OCI-LY1 (cell line): Measurements from ENCODE around the gene RANBP17.

Source experiments
- H2AFZ ChIP-seq: fragments of 200-600 bp; sonication (generic), shearing (Covaris generic); 2 replicates; pipeline ENCODE4 v1.6.0; 2014; ENCODE audit warnings: antibody characterized with exemption, mild to moderate bottlenecking, low read length
- H3F3A ChIP-seq: fragments of 200-600 bp; sonication (generic), shearing (Covaris generic); 2 replicates; pipeline ENCODE4 v1.6.0; 2014; ENCODE audit warnings: mild to moderate bottlenecking, antibody characterized with exemption, low read length, moderate library complexity; ENCODE audit not compliant: insufficient read depth
- H3K27ac ChIP-seq: fragments of 200-600 bp; sonication (generic); 2 replicates; pipeline ENCODE4 v1.5.1; 2014; ENCODE audit warnings: low read length, mixed run types, mild to moderate bottlenecking, low read depth; ENCODE audit not compliant: poor library complexity, severe bottlenecking
- H3K27me3 ChIP-seq: fragments of 200-600 bp; sonication (generic); 2 replicates; pipeline ENCODE4 v1.6.0; 2014; ENCODE audit warnings: antibody characterized with exemption, mild to moderate bottlenecking, low read length, moderate library complexity; ENCODE audit not compliant: insufficient read depth
- H3K36me3 ChIP-seq: fragments of 200-600 bp; sonication (generic); 2 replicates; pipeline ENCODE4 v1.6.1; 2014; ENCODE audit warnings: mild to moderate bottlenecking, antibody characterized with exemption, low read length, moderate library complexity, mixed read lengths; ENCODE audit not compliant: insufficient read depth
- H3K4me1 ChIP-seq: fragments of 200-600 bp; sonication (generic); 2 replicates; pipeline ENCODE4 v1.5.1; 2014; ENCODE audit warnings: mild to moderate bottlenecking, low read length, moderate library complexity; ENCODE audit not compliant: insufficient read depth, severe bottlenecking
- H3K4me2 ChIP-seq: fragments of 200-600 bp; sonication (generic), shearing (Covaris generic); 2 replicates; pipeline ENCODE4 v1.6.1; 2014; ENCODE audit warnings: low read length
- H3K4me3 ChIP-seq: fragments of 200-600 bp; sonication (generic); 2 replicates; pipeline ENCODE4 v1.5.1; 2014; ENCODE audit warnings: low read length, low read depth, mild to moderate bottlenecking, mixed read lengths; ENCODE audit not compliant: poor library complexity, severe bottlenecking
- H3K79me2 ChIP-seq: fragments of 200-600 bp; shearing (Covaris generic); 2 replicates; pipeline ENCODE4 v1.6.1; 2016; ENCODE audit warnings: mixed run types, low read length, mixed read lengths; ENCODE audit not compliant: insufficient read depth
- H3K9ac ChIP-seq: fragments of 200-600 bp; sonication (generic), shearing (Covaris generic); 2 replicates; pipeline ENCODE4 v1.6.1; 2014; ENCODE audit warnings: mild to moderate bottlenecking, low read length, mixed read lengths
- H3K9me2 ChIP-seq: fragments of 200-600 bp; sonication (generic), shearing (Covaris generic); 2 replicates; pipeline ENCODE4 v1.6.1; 2014; ENCODE audit warnings: low read depth, mild to moderate bottlenecking, low read length, mixed read lengths
- H3K9me3 ChIP-seq: fragments of 200-600 bp; shearing (Covaris generic); 2 replicates; pipeline ENCODE4 v1.6.1; 2014; ENCODE audit warnings: low read length, mixed read lengths
- H4K20me1 ChIP-seq: fragments of 200-600 bp; sonication (generic), shearing (Covaris generic); 2 replicates; pipeline ENCODE4 v1.6.0; 2016; ENCODE audit warnings: mild to moderate bottlenecking, low read length; ENCODE audit not compliant: insufficient read depth
- EZH2 ChIP-seq: fragments of 200-600 bp; sonication (generic), shearing (Covaris generic); IDR thresholded peaks from 2 replicates; pipeline ENCODE4 v1.8.0; 2017; ENCODE audit warnings: borderline replicate concordance, mixed run types, mild to moderate bottlenecking, antibody characterized with exemption, low read length, moderate library complexity, mixed read lengths
- TF ChIP-seq, protein P1 (sequence below): fragments of 200-600 bp; sonication (generic), shearing (Covaris generic); IDR thresholded peaks from 2 replicates; pipeline ENCODE4 v1.5.1; 2017; ENCODE audit warnings: mild to moderate bottlenecking, antibody characterized with exemption, low read length, moderate library complexity, mixed read lengths

RANBP17 gene

GRCh38 chr5:171121638-171122037 is 259.8 kb downstream of the RANBP17 start:
- Histone ChIP-seq H3F3A (no peaks in the 10 kb centered on the region), H3K4me1 (no peaks in the 10 kb centered on the region), H3K4me3 (no peak overlapping the region), H3K4me2 (no peak overlapping the region), H2AFZ (no peak overlapping the region), H3K9ac (no peak overlapping the region), H3K9me2 (no peaks in the 10 kb centered on the region), H3K9me3 (no peaks in the 10 kb centered on the region), H3K79me2 (no peaks in the 10 kb centered on the region), H3K27ac (no peak overlapping the region), H3K27me3 (no peaks in the 10 kb centered on the region), H4K20me1 (no peaks in the 10 kb centered on the region), H3K36me3 (no peaks in the 10 kb centered on the region)
- TF ChIP-seq, protein P1, sequence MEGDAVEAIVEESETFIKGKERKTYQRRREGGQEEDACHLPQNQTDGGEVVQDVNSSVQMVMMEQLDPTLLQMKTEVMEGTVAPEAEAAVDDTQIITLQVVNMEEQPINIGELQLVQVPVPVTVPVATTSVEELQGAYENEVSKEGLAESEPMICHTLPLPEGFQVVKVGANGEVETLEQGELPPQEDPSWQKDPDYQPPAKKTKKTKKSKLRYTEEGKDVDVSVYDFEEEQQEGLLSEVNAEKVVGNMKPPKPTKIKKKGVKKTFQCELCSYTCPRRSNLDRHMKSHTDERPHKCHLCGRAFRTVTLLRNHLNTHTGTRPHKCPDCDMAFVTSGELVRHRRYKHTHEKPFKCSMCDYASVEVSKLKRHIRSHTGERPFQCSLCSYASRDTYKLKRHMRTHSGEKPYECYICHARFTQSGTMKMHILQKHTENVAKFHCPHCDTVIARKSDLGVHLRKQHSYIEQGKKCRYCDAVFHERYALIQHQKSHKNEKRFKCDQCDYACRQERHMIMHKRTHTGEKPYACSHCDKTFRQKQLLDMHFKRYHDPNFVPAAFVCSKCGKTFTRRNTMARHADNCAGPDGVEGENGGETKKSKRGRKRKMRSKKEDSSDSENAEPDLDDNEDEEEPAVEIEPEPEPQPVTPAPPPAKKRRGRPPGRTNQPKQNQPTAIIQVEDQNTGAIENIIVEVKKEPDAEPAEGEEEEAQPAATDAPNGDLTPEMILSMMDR, result no peak
- no peak for TF ChIP-seq EZH2

DNA sequence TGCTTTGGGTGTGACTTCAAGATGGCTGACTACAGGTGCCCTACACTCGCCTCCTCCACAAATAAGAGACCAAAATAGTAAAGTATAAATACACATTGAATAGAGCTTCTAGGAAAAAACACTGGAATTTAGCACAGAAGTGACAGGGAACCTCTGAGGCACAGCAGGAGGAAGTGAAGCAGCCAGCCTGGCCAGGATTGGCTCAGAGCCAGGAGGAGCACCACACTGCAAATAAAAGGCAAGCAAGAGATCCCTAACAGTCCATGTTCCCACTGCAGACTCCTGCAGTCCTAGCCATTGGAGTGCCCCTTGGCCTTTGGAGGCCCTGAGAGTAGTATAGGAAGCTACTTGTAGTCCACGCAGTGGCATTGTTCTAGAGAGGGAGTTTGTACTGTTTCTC is 260.6 kb downstream of the RANBP17 start:
- Histone ChIP-seq H3K27ac (no peak overlapping the region), H3F3A (no peaks in the 10 kb centered on the region), H3K9me3 (no peaks in the 10 kb centered on the region), H3K4me2 (no peak overlapping the region), H2AFZ (no peak overlapping the region), H3K9me2 (no peaks in the 10 kb centered on the region), H3K9ac (no peak overlapping the region), H3K4me1 (no peaks in the 10 kb centered on the region), H4K20me1 (no peaks in the 10 kb centered on the region), H3K27me3 (no peaks in the 10 kb centered on the region), H3K79me2 (no peaks in the 10 kb centered on the region), H3K36me3 (no peaks in the 10 kb centered on the region), H3K4me3 (no peak overlapping the region)
- TF ChIP-seq EZH2, result no peak
- TF ChIP-seq, protein P1, result no peak

- no peaks in the 10 kb centered on the region for H3K9me3 ChIP-seq
- H3K9ac ChIP-seq, result no peak overlapping the region
- no peaks in the 10 kb centered on the region for H3K4me1 ChIP-seq
- H3K4me2 ChIP-seq, result no peak overlapping the region
- TF ChIP-seq, protein P1, result no peak
- no peak for TF ChIP-seq EZH2
- H3K27me3 ChIP-seq, result no peaks in the 10 kb centered on the region
- H3F3A ChIP-seq, result no peaks in the 10 kb centered on the region
- H3K4me3 ChIP-seq, result no peak overlapping the region
- no peak overlapping the region for H3K27ac ChIP-seq
- H3K79me2 ChIP-seq, result no peaks in the 10 kb centered on the region
- no peak overlapping the region for H2AFZ ChIP-seq
- no peaks in the 10 kb centered on the region for H3K36me3 ChIP-seq
- H4K20me1 ChIP-seq, result no peaks in the 10 kb centered on the region
- no peaks in the 10 kb centered on the region for H3K9me2 ChIP-seq
These were observed 261.6 kb downstream of the RANBP17 start for GRCh38 chr5:171123417-171123816.
